Measurements from ENCODE around the gene CCDC102A. TPM values are rescaled to one million over a fixed set of nuclear protein-coding genes. Genes with fewer than 3 reads are reported as not detected.

CCDC102A gene
- total and polyA plus RNA-seq, 2 of the 13 experiments (the other 11 are each of a cell fraction or from before 2014, with no cell fraction given) = 2.1 to 2.8 TPM

- TF ChIP-seq ZNF260 (CRISPR knock-in tag; IDR thresholded peaks at IDR 0.05; ENCODE audit: borderline replicate concordance, low read depth) (no peak), MTA3 (CRISPR knock-in tag; IDR thresholded peaks at IDR 0.05) (no peak), HES4 (CRISPR knock-in tag; IDR thresholded peaks at IDR 0.05; ENCODE audit: borderline replicate concordance) (peak; percentile 61; the same call in 1 of the 2 replicates), EHMT2 (IDR thresholded peaks at IDR 0.05; ENCODE audit: borderline replicate concordance, low read depth, low read length) (no peak), TFAP4 (IDR thresholded peaks at IDR 0.05; ENCODE audit: borderline replicate concordance, low read depth) (no peak), ZBTB26 (CRISPR knock-in tag; IDR thresholded peaks at IDR 0.05; ENCODE audit: borderline replicate concordance) (no peak), ZNF563 (CRISPR knock-in tag; IDR thresholded peaks at IDR 0.05) (peak; percentile 50; the same call in 1 of the 2 replicates), TP53 (CRISPR knock-in tag; conservative IDR thresholded peaks at IDR 0.05) (no peak), AKNA (CRISPR knock-in tag; IDR thresholded peaks at IDR 0.05; ENCODE audit: borderline replicate concordance) (no peak), MAF1 (CRISPR knock-in tag; IDR thresholded peaks at IDR 0.05; ENCODE audit: borderline replicate concordance) (no peak), MXI1 (IDR thresholded peaks at IDR 0.05; ENCODE audit: borderline replicate concordance, low read depth, low read length) (peak; percentile 59; the same call in 1 of the 3 replicates), PPARG (CRISPR knock-in tag; conservative IDR thresholded peaks at IDR 0.05) (0 out of 2 replicates have a peak, but pooled peaks have one; percentile 3), RAD21 (CRISPR knock-in tag; IDR thresholded peaks at IDR 0.05) (no peak; the same call in 1 of the 2 replicates), MTF1 (CRISPR knock-in tag; IDR thresholded peaks at IDR 0.05) (no peak), ONECUT2 (CRISPR knock-in tag; IDR thresholded peaks at IDR 0.05) (no peak), ZNF383 (CRISPR knock-in tag; IDR thresholded peaks at IDR 0.05; ENCODE audit: borderline replicate concordance) (no peak), POLR2G (IDR thresholded peaks at IDR 0.05; ENCODE audit: low read depth, low read length) (no peak), ZNF709 (CRISPR knock-in tag; IDR thresholded peaks at IDR 0.05) (no peak), KDM3A (CRISPR knock-in tag; IDR thresholded peaks at IDR 0.05; ENCODE audit: low read depth) (0 out of 2 replicates have a peak, but pooled peaks have one; percentile 15), KMT2B (CRISPR knock-in tag; IDR thresholded peaks at IDR 0.05) (no peak), MYPOP (CRISPR knock-in tag; IDR thresholded peaks at IDR 0.05) (0 out of 2 replicates have a peak, but pooled peaks have one; percentile 42), KDM4B (CRISPR knock-in tag; IDR thresholded peaks at IDR 0.05) (no peak)
Measured at GRCh38 chr16:57485916-57486857, 50.2 kb downstream of the CCDC102A start, which contains the start of gene DOK4 (continued).

Measured in HepG2 (cell line).